NCI-H1105 treated with DMSO at 0.1 percent for 48 hours (cell line): ENCODE results near the gene CXCL16.
"Not testable (repeated sequence)": the region's sequence is repeated elsewhere in the genome, so short reads cannot be mapped to it uniquely, and the experiment has no call there.

Source experiments
- DNase-seq: peaks from one replicate; lab custom pipeline; 2025; lab: John Stamatoyannopoulos, UW

CXCL16 gene

GRCh38 chr17:4699401-4700056 is 40.2 kb downstream of the CXCL16 start:
- DNase-seq, result not testable (repeated sequence)

- DNase-seq, result no peak
Measured at GRCh38 chr17:4696437-4696805, 43.3 kb downstream of the CXCL16 start.

DNA sequence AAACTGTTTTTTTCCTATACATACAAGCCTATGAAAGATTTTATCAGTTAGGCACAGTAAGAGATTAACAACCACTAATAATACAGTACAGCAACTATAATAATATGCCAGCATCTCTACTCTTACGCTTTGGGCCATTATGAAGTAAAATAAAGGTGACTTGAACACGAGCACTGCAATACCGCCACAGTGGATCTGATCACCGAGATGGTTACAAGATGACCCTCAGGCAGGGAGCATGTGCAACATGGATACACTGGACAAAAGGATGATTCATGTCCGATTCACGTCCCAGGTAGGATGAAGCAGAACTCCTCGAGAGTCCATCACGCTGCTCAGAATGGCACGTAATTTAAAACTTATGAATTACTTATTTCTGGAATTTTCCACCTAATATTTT is 46.3 kb downstream of the CXCL16 start:
- DNase-seq, result no peak

- DNase-seq, result no peak
Measured at GRCh38 chr17:4691686-4692085, 48.0 kb downstream of the CXCL16 start.

DNA sequence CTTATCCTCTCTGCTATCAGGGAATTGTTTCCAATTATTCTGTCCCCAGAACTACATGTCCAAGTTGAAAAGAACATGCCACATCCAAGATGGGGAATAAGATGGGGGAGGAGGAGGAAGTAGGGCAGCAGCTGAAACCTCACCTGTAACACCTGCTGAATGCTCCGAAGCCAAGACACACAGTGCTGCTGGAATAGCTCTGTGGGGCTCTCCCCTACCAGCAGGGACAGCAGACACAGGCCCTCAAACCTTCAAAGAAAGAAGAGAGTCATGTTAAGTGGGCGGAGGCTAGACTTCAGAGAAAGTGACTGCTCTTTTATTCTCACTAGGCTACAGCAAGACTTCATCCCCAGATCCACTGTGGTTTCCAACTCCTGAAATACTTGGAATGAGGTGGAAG is 49.0 kb downstream of the CXCL16 start:
- no peak for DNase-seq

GRCh38 chr17:4689872-4690271 is 49.9 kb downstream of the CXCL16 start:
- DNase-seq, result not testable (repeated sequence)

GRCh38 chr17:4683739-4684138 is 56.0 kb downstream of the CXCL16 start:
- not testable (repeated sequence) for DNase-seq
